ENCODE data around the gene NIPAL3.

GRCh38 chr1:24508911-24509310 is 93.3 kb downstream of the NIPAL3 start:
- TF ChIP-seq CTCF (IDR thresholded peaks at IDR 0.05 in 4 of 5, conservative IDR thresholded peaks at IDR 0.05 in 1 of 5) (no peak), POLR2A (IDR thresholded peaks at IDR 0.05) (no peak)
